K562 (cell line): ENCODE data around the gene CLDN25. TPM values are rescaled to one million over a fixed set of nuclear protein-coding genes. Genes with fewer than 3 reads are reported as not detected.
A peak's percentile ranks its signal among the peaks of the same experiment; 100 is the strongest.

ENCODE experiments used
- ASH1L ChIP-seq: fragments of 450-650 bp; IDR thresholded peaks from 2 replicates; pipeline ENCODE4 v1.6.1; 2018; ENCODE audit warnings: borderline replicate concordance, mild to moderate bottlenecking, low read depth; ENCODE audit not compliant: partially characterized antibody
- BACH1 ChIP-seq: fragments of 200-800 bp; sonication (Bioruptor generic); IDR thresholded peaks from 2 replicates; pipeline ENCODE4 v1.6.1; 2016; ENCODE audit warnings: missing genetic modification characterization, missing compliant biosample characterization
- CCAR2 ChIP-seq: fragments of 200-400 bp; formaldehyde crosslinking; IDR thresholded peaks from 2 replicates; pipeline ENCODE4 v1.6.1; 2017; ENCODE audit warnings: mild to moderate bottlenecking, low read depth, low read length
- CEBPB ChIP-seq: fragments of 450-650 bp; IDR thresholded peaks from 2 replicates; pipeline ENCODE4 v1.6.1; 2016; ENCODE audit warnings: missing genetic modification characterization, missing compliant biosample characterization
- GATAD2A ChIP-seq: fragments of 450-650 bp; IDR thresholded peaks from 2 replicates; pipeline ENCODE4 v1.6.1; 2017
- MAFG ChIP-seq: fragments of 450-650 bp; conservative IDR thresholded peaks from 2 replicates; pipeline ENCODE4 v1.6.1; 2016; ENCODE audit warnings: missing genetic modification characterization, missing compliant biosample characterization
- MTA3 ChIP-seq: fragments of 450-650 bp; formaldehyde crosslinking; IDR thresholded peaks from 2 replicates; pipeline ENCODE4 v1.6.1; 2017; ENCODE audit warnings: mild to moderate bottlenecking, borderline replicate concordance
- PHF21A ChIP-seq: fragments of 450-650 bp; IDR thresholded peaks from 2 replicates; pipeline ENCODE4 v1.6.1; 2017; ENCODE audit warnings: low read depth, borderline replicate concordance
- SMARCA5 ChIP-seq: fragments of 450-650 bp; IDR thresholded peaks from 2 replicates; pipeline ENCODE4 v1.6.1; 2016
- SRSF3 ChIP-seq: fragments of 200-400 bp; formaldehyde crosslinking; IDR thresholded peaks from 2 replicates; pipeline ENCODE4 v1.6.1; 2016; ENCODE audit warnings: mild to moderate bottlenecking, low read length, moderate library complexity; ENCODE audit not compliant: insufficient read depth
- TBP ChIP-seq: optimal IDR thresholded peaks from 2 replicates; pipeline ENCODE3; 2011; ENCODE audit warnings: low read depth, low read length, improper control_type of control experiment
- ZNF253 ChIP-seq: fragments of 250-450 bp; sonication (Bioruptor Pico); conservative IDR thresholded peaks from 2 replicates; pipeline ENCODE4 v1.6.1; 2021; ENCODE audit warnings: mild to moderate bottlenecking
- ZNF507 ChIP-seq: conservative IDR thresholded peaks from 2 replicates; pipeline ENCODE4 v1.6.1; 2017; ENCODE audit warnings: missing genetic modification characterization, missing compliant biosample characterization
- ZNF589 ChIP-seq: fragments of 200-800 bp; sonication (Bioruptor generic); IDR thresholded peaks from 2 replicates; pipeline ENCODE4 v1.6.1; 2016; ENCODE audit warnings: low read depth, missing genetic modification characterization, missing compliant biosample characterization
- ZNF778 ChIP-seq: fragments of 450-650 bp; formaldehyde crosslinking; IDR thresholded peaks from 2 replicates; pipeline ENCODE4 v1.4.0; 2020; ENCODE audit warnings: mild to moderate bottlenecking, moderate library complexity
- ZSCAN32 ChIP-seq: fragments of 450-650 bp; formaldehyde crosslinking; IDR thresholded peaks from 2 replicates; pipeline ENCODE4 v1.4.0; 2020; ENCODE audit warnings: mild to moderate bottlenecking, moderate library complexity
- polyA plus RNA-seq, 8 experiments: library from polyadenylated mRNA; depleted of rRNA in 4 of 8; stranded (reverse) in 5 of 8; unstranded in 3 of 8; fragments of >200 nt; fragmentation: Nextera tagmentation in 2 of 8; fragmentation: Illumina TruSeq in 1 of 8; extraction: Ambion mirVana in 2 of 8; extraction: Trizol in 1 of 8; gene quantifications; 2 replicates each; pipeline versions ENCODE4 v1.2.1 to v1.2.3, GENCODE V29; 2011 to 2014; ENCODE audit warnings: inconsistent platforms in 1 of 8, missing spikeins in 1 of 8
- total RNA-seq, 7 experiments: library from RNA; depleted of rRNA in 6 of 7; stranded (reverse); fragments of >200 nt in 6 of 7; fragmentation: Illumina TruSeq in 2 of 7; extraction: Trizol in 2 of 7; gene quantifications; 2 replicates each; pipeline versions ENCODE4 v1.2.1 to v1.2.3, GENCODE V29; 2011 to 2021; ENCODE audit warnings: low replicate concordance in 1 of 7
- TF ChIP-seq, protein P1 (sequence below): fragments of 250-450 bp; sonication (Bioruptor Pico); IDR thresholded peaks from 2 replicates; pipeline ENCODE4 v1.4.0; 2020; ENCODE audit warnings: mild to moderate bottlenecking, moderate library complexity, borderline replicate concordance
- TF ChIP-seq, protein P2 (sequence below): fragments of 450-650 bp; IDR thresholded peaks from 2 replicates; pipeline ENCODE4 v1.6.1; 2016; ENCODE audit warnings: borderline replicate concordance
- TF ChIP-seq, protein P3 (sequence below): sonication (generic); formaldehyde crosslinking; IDR thresholded peaks from 2 replicates; pipeline ENCODE4 v1.8.0; 2022; ENCODE audit warnings: mild to moderate bottlenecking, missing genetic modification reagents
- TF ChIP-seq, protein P4 (sequence below): fragments of 450-650 bp; IDR thresholded peaks from 2 replicates; pipeline ENCODE4 v1.6.1; 2018; ENCODE audit not compliant: partially characterized antibody

The CLDN25 gene
- total and polyA plus RNA-seq, 9 of the 15 experiments (the other 6 are each of a cell fraction or from before 2014, with no cell fraction given): not detected

DNA sequence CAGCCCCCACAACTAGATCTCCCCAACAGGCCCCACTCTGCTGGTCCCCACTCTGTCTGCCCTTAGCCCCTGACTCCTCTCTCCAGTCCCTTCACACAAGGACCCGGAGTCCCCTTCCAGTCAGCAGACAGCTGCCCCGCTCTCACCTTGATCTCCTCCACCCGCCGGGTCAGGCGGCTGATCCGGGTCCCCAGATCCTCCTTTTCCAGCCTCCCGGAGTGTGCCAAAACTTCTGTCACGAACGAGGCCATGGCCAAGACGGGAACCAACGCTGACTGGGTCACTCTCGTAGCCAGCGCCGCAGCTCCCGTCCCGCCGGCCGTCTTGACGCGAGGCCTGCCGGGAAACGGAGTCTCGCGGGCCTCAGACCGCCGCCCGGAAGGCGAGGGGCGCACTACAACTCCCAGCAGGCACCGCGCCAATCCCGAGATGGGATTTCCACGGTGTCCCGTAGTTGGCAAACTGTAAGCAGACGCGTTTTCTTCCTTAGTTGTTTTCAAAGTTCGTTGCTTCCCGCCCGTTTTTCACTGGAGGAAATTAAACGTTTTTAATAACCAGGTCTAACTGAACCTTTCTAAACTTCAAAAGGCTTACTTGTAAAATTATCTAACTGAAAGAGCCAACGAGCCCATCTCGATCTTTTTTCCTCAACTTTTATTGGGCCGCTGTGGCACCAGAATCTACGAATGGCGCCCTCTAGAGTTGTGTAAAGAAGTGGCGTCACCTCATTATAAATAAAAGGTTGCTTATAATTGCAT, 6.0 kb upstream of the CLDN25 start, which contains the start of gene ZW10 (continued):
- TF ChIP-seq, protein P1, sequence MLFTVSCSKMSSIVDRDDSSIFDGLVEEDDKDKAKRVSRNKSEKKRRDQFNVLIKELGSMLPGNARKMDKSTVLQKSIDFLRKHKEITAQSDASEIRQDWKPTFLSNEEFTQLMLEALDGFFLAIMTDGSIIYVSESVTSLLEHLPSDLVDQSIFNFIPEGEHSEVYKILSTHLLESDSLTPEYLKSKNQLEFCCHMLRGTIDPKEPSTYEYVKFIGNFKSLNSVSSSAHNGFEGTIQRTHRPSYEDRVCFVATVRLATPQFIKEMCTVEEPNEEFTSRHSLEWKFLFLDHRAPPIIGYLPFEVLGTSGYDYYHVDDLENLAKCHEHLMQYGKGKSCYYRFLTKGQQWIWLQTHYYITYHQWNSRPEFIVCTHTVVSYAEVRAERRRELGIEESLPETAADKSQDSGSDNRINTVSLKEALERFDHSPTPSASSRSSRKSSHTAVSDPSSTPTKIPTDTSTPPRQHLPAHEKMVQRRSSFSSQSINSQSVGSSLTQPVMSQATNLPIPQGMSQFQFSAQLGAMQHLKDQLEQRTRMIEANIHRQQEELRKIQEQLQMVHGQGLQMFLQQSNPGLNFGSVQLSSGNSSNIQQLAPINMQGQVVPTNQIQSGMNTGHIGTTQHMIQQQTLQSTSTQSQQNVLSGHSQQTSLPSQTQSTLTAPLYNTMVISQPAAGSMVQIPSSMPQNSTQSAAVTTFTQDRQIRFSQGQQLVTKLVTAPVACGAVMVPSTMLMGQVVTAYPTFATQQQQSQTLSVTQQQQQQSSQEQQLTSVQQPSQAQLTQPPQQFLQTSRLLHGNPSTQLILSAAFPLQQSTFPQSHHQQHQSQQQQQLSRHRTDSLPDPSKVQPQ (CRISPR knock-in tag): no peak
- no peak for TF ChIP-seq SRSF3
- TF ChIP-seq MAFG (tag): no peak
- peak; percentile 71 for TF ChIP-seq TBP
- TF ChIP-seq ZNF778 (CRISPR knock-in tag): no peak
- TF ChIP-seq ZNF253 (CRISPR knock-in tag): no peak
- no peak for TF ChIP-seq SMARCA5
- peak; percentile 45; the same call in 1 of the 2 replicates for TF ChIP-seq CEBPB (tag)
- no peak for TF ChIP-seq ASH1L
- TF ChIP-seq, protein P2, sequence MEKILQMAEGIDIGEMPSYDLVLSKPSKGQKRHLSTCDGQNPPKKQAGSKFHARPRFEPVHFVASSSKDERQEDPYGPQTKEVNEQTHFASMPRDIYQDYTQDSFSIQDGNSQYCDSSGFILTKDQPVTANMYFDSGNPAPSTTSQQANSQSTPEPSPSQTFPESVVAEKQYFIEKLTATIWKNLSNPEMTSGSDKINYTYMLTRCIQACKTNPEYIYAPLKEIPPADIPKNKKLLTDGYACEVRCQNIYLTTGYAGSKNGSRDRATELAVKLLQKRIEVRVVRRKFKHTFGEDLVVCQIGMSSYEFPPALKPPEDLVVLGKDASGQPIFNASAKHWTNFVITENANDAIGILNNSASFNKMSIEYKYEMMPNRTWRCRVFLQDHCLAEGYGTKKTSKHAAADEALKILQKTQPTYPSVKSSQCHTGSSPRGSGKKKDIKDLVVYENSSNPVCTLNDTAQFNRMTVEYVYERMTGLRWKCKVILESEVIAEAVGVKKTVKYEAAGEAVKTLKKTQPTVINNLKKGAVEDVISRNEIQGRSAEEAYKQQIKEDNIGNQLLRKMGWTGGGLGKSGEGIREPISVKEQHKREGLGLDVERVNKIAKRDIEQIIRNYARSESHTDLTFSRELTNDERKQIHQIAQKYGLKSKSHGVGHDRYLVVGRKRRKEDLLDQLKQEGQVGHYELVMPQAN: peak; percentile 70; the same call in 1 of the 2 replicates
- TF ChIP-seq, protein P3, sequence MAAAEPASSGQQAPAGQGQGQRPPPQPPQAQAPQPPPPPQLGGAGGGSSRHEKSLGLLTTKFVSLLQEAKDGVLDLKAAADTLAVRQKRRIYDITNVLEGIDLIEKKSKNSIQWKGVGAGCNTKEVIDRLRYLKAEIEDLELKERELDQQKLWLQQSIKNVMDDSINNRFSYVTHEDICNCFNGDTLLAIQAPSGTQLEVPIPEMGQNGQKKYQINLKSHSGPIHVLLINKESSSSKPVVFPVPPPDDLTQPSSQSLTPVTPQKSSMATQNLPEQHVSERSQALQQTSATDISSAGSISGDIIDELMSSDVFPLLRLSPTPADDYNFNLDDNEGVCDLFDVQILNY (CRISPR knock-in tag): no peak
- no peak for TF ChIP-seq CCAR2
- TF ChIP-seq ZNF507: no peak
- no peak; the same call in 1 of the 2 replicates for TF ChIP-seq ZNF589 (CRISPR knock-in tag)
- no peak for TF ChIP-seq BACH1
- peak; percentile 98 for TF ChIP-seq MTA3
- TF ChIP-seq, protein P4, sequence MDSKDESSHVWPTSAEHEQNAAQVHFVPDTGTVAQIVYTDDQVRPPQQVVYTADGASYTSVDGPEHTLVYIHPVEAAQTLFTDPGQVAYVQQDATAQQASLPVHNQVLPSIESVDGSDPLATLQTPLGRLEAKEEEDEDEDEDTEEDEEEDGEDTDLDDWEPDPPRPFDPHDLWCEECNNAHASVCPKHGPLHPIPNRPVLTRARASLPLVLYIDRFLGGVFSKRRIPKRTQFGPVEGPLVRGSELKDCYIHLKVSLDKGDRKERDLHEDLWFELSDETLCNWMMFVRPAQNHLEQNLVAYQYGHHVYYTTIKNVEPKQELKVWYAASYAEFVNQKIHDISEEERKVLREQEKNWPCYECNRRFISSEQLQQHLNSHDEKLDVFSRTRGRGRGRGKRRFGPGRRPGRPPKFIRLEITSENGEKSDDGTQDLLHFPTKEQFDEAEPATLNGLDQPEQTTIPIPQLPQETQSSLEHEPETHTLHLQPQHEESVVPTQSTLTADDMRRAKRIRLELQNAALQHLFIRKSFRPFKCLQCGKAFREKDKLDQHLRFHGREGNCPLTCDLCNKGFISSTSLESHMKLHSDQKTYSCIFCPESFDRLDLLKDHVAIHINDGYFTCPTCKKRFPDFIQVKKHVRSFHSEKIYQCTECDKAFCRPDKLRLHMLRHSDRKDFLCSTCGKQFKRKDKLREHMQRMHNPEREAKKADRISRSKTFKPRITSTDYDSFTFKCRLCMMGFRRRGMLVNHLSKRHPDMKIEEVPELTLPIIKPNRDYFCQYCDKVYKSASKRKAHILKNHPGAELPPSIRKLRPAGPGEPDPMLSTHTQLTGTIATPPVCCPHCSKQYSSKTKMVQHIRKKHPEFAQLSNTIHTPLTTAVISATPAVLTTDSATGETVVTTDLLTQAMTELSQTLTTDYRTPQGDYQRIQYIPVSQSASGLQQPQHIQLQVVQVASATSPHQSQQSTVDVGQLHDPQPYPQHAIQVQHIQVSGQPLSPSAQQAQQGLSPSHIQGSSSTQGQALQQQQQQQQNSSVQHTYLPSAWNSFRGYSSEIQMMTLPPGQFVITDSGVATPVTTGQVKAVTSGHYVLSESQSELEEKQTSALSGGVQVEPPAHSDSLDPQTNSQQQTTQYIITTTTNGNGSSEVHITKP: peak; percentile 53
- TF ChIP-seq ZSCAN32: no peak
- no peak for TF ChIP-seq GATAD2A
- no peak for TF ChIP-seq PHF21A
